Tibial nerve (tissue), 4 donors: ENCODE data around the gene SLC39A13. TPM values are rescaled to one million over a fixed set of nuclear protein-coding genes. Genes with fewer than 3 reads are reported as not detected.

ENCODE experiments used
- DNase-seq, 2 donors: peaks; one replicate each; pipeline ENCODE4 v3.0.0-alpha.2; 2019; ENCODE audit warnings: low spot score in 2 of 2
- H3K27ac ChIP-seq, 4 donors: fragments of 200-600 bp; sonication (generic) in 3 of 4; one replicate each; pipeline ENCODE4 v1.5.1; 2017 to 2019; ENCODE audit warnings: mild to moderate bottlenecking in 1 of 4
- H3K27me3 ChIP-seq, 2 donors: fragments of 200-600 bp; sonication (generic) in 1 of 2; one replicate each; pipeline versions ENCODE4 v1.5.1 to v1.6.0; 2017 to 2019
- H3K36me3 ChIP-seq, 3 donors: fragments of 200-600 bp; sonication (generic); one replicate each; pipeline ENCODE4 v1.5.1; 2018 to 2019
- H3K4me1 ChIP-seq, 4 donors: fragments of 200-600 bp; sonication (generic) in 3 of 4; one replicate each; pipeline ENCODE4 v1.5.1; 2017 to 2019
- H3K4me3 ChIP-seq, 4 donors: fragments of 200-600 bp; sonication (generic) in 3 of 4; one replicate each; pipeline ENCODE4 v1.5.1; 2017 to 2019; ENCODE audit warnings: mild to moderate bottlenecking in 1 of 4, moderate library complexity in 1 of 4
- H3K9me3 ChIP-seq, 4 donors: fragments of 200-600 bp; sonication (generic) in 3 of 4; one replicate each; pipeline ENCODE4 v1.5.1; 2017 to 2019
- EP300 ChIP-seq, 2 donors: sonication (generic); formaldehyde crosslinking; IDR thresholded peaks; one replicate each; pipeline ENCODE4 v1.6.1; 2017; ENCODE audit warnings: antibody characterized with exemption in 2 of 2, mild to moderate bottlenecking in 1 of 2
- POLR2A ChIP-seq, 2 donors: fragments of 450-650 bp; IDR thresholded peaks; one replicate each; pipeline ENCODE4 v1.6.1; 2017; ENCODE audit warnings: antibody characterized with exemption in 2 of 2, mild to moderate bottlenecking in 2 of 2, moderate library complexity in 2 of 2
- WGBS, 2 donors: methylation state at CpG; one replicate each; pipeline ENCODE4 v1.1.5; 2018; 5-methylcytosine and 5-hydroxymethylcytosine counted together
- total RNA-seq, 4 donors: library from RNA; depleted of rRNA; stranded (reverse); fragments of >200 nt; gene quantifications; one replicate each; pipeline ENCODE4 v1.1.0, GENCODE V29; 2016
- TF ChIP-seq, protein P1 (sequence below), 5 experiments: fragments of 200-600 bp in 3 of 5; fragments of 450-650 bp in 2 of 5; sonication (generic) in 3 of 5; IDR thresholded peaks; one replicate each; pipeline ENCODE4 v1.5.1; 2016 to 2019; ENCODE audit warnings: antibody characterized with exemption in 5 of 5, mild to moderate bottlenecking in 3 of 5, moderate library complexity in 2 of 5

Gene SLC39A13
- 100 to 1,000 TPM in 3 of 4 donors, 10 to 100 TPM in 1; 91.6 to 142 (median 116) TPM for total RNA-seq

DNA sequence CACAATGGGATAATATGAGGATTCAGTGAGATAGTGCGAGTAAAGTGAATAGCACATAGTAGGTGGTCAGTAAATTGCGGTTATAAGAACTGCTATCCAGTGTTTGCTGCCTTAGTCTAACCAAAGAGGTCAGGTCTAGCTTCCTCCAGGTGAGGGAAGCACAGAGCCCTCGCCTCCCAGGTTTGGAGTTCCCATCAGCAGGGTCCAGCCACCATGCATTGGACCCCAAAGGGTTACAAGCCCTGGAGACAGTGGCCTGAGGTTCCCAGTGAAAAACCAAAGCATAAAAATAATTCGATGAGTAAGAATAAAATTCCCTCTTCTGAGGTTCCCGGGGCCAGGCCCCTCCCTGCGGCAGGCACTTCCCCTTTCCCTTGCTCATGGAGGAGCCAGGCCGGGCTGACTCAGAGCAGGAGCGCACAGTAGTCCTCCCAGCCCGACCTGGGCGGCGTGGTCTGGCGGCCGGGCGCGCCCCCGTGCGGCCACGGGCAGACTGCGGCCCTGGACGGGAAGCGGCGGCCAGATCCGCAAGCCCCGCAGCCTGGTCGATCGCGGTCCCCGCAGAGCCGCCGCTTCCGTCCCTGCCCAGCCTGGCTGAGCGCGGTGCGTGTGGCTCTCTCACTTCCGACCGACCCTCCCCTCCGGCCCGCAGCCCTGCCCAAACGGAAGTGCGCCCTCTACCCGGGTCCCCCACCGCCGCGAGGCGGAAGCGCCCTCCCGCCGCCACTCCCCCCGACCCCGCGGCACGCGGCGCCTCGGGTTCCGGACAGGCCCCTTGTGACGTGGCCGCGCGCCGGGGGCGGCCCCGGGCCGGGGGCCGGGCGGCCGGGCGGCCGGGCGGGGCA is at the start of gene SLC39A13:
Gene SLC39A13, plus strand, starts transcription at position 845 of the 845 bp plus-strand sequence. CDS start 1,505 bp downstream, outside the sequence.
- Histone ChIP-seq H3K4me1 (peaks cover 0 to 48% (median 32%) of the 10 kb centered on the region in 4 donors), H3K36me3 (peaks cover 0 to 24% (median 0%) of the 10 kb centered on the region in 3 donors)
- 2 to 9% methylated on average over 10 to 38 of the region's 70 CpGs for WGBS, 2 donors

DNA sequence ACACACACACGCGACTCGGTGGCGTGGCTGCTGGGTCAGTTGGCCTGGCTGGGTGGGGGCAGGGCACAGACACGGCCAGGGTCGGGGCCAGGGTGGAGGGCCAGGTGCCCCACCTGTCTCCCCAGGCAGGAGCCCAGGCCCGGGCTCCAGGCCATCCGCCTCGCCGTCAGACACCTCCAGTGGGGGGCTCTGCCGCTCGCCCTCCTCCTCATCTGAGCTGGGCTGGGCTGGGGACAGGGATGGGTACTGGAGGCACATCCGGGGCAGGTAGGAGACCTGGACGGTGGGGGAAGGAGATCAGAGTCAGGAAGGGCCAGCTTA is 49.7 kb upstream of the SLC39A13 start:
- Histone ChIP-seq H3K9me3 (no peaks in the 10 kb centered on the region), H3K27me3 (no peaks in the 10 kb centered on the region), H3K4me1 (peaks cover 0 to 15% (median 0%) of the 10 kb centered on the region in 4 donors), H3K36me3 (no peaks in the 10 kb centered on the region), H3K4me3 (no peak overlapping the region), H3K27ac (no peak overlapping the region)
- DNase-seq = no peak
- TF ChIP-seq, protein P1, sequence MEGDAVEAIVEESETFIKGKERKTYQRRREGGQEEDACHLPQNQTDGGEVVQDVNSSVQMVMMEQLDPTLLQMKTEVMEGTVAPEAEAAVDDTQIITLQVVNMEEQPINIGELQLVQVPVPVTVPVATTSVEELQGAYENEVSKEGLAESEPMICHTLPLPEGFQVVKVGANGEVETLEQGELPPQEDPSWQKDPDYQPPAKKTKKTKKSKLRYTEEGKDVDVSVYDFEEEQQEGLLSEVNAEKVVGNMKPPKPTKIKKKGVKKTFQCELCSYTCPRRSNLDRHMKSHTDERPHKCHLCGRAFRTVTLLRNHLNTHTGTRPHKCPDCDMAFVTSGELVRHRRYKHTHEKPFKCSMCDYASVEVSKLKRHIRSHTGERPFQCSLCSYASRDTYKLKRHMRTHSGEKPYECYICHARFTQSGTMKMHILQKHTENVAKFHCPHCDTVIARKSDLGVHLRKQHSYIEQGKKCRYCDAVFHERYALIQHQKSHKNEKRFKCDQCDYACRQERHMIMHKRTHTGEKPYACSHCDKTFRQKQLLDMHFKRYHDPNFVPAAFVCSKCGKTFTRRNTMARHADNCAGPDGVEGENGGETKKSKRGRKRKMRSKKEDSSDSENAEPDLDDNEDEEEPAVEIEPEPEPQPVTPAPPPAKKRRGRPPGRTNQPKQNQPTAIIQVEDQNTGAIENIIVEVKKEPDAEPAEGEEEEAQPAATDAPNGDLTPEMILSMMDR (IDR thresholded peaks at IDR 0.05) = no peak
- TF ChIP-seq EP300 (IDR thresholded peaks at IDR 0.05) (no peak), POLR2A (IDR thresholded peaks at IDR 0.05) (no peak)
- WGBS, 2 donors = 76 to 84% methylated on average over 10 to 14 of the region's 14 CpGs

More for the DNA sequence above, at the start of gene SLC39A13:
- H3K4me3 ChIP-seq = peak within 1 kb of the TSS; percentile 69 to 94 (median 78)
- TF ChIP-seq POLR2A (IDR thresholded peaks at IDR 0.05) (peak; percentile 88 to 91), EP300 (IDR thresholded peaks at IDR 0.05) (peak in 1 of 2 donors; percentile 90)
- TF ChIP-seq, protein P1 (IDR thresholded peaks at IDR 0.05) = peak; percentile 84 to 98 (median 96)
- H3K9me3 ChIP-seq = no peaks in the 10 kb centered on the region
- peak; percentile 85 to 86 for DNase-seq
- peak within 1 kb of the TSS; percentile 92 to 97 (median 96) for H3K27ac ChIP-seq
- H3K27me3 ChIP-seq = no peaks in the 10 kb centered on the region

DNA sequence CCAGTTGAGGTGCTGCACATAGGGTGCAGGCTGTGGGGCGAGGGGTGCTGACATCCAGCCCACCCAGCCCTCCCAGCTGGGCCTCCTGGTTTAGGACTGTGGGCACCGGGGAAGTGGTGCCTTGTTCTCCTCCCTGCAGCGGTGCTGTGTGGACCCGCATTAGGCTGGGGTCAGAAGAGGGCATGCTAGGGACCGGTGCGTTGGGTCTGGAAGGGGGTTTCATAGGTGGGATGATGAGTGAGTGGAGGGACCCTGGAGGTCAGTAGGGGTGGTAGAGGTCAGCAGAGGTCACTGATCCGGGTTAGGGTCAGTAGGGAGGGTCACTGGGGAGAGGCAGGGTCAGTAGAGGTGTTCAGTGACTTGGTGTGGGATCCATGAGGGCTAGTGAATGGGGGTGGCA is 49.2 kb upstream of the SLC39A13 start:
- Histone ChIP-seq H3K4me3 (no peak overlapping the region), H3K9me3 (no peaks in the 10 kb centered on the region), H3K27ac (no peak overlapping the region), H3K36me3 (no peaks in the 10 kb centered on the region), H3K27me3 (no peaks in the 10 kb centered on the region), H3K4me1 (peaks cover 0 to 15% (median 0%) of the 10 kb centered on the region in 4 donors)
- TF ChIP-seq POLR2A (IDR thresholded peaks at IDR 0.05) = no peak
- no peak for TF ChIP-seq EP300 (IDR thresholded peaks at IDR 0.05)
- TF ChIP-seq, protein P1 (IDR thresholded peaks at IDR 0.05) = no peak
- no peak for DNase-seq
- WGBS, 2 donors = 74 to 76% methylated on average over 7 of the region's 7 CpGs

DNA sequence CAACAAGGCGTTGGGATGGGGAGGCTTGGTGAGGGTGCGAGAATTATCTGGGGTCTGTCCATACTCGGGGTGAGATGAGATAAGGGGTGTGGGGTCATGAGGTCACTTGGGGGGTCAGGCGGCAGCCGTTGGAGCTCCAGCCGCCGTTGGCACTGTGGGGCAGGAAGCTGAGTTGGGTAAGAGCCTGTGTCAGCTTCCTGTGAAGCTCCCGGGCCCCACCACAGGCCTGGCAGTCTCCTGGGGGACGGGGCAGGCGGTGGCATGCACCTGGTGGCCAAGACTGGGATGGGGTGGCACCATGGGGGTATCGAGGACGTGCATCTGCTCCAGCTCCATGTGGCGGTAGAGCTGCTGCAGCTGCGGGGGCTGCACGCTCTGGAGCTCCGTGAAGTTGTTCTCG is 48.8 kb upstream of the SLC39A13 start:
- H3K4me3 ChIP-seq = no peak overlapping the region
- no peaks in the 10 kb centered on the region for H3K27me3 ChIP-seq
- 73 to 75% methylated on average over 17 of the region's 17 CpGs for WGBS, 2 donors
- H3K4me1 ChIP-seq = peaks cover 0 to 13% (median 0%) of the 10 kb centered on the region in 4 donors
- H3K9me3 ChIP-seq = no peaks in the 10 kb centered on the region
- no peak for DNase-seq
- no peak overlapping the region for H3K27ac ChIP-seq
- no peaks in the 10 kb centered on the region for H3K36me3 ChIP-seq
- TF ChIP-seq POLR2A (IDR thresholded peaks at IDR 0.05) (no peak), EP300 (IDR thresholded peaks at IDR 0.05) (no peak)
- TF ChIP-seq, protein P1 (IDR thresholded peaks at IDR 0.05) = no peak

- TF ChIP-seq EP300 (IDR thresholded peaks at IDR 0.05) = no peak
- TF ChIP-seq, protein P1 (IDR thresholded peaks at IDR 0.05) = no peak
- no peak for TF ChIP-seq POLR2A (IDR thresholded peaks at IDR 0.05)
- H3K36me3 ChIP-seq = no peaks in the 10 kb centered on the region
- H3K27me3 ChIP-seq = no peaks in the 10 kb centered on the region
- no peak overlapping the region for H3K4me3 ChIP-seq
- H3K9me3 ChIP-seq = no peaks in the 10 kb centered on the region
- DNase-seq = no peak
- no peak overlapping the region for H3K27ac ChIP-seq
- WGBS, 2 donors = 93 to 94% methylated on average over 15 of the region's 15 CpGs
- peaks cover 0 to 6% (median 0%) of the 10 kb centered on the region in 4 donors for H3K4me1 ChIP-seq
These were observed 48.0 kb upstream of the SLC39A13 start for GRCh38 chr11:47360341-47360740.
